HepG2 (cell line): ENCODE measurements around the gene GP1BA. TPM values are rescaled to one million over a fixed set of nuclear protein-coding genes. Genes with fewer than 3 reads are reported as not detected.
A peak's percentile ranks its signal among the peaks of the same experiment; 100 is the strongest.

Experiments used
- ARID2 ChIP-seq: sonication (generic); formaldehyde crosslinking; IDR thresholded peaks from 2 replicates; pipeline ENCODE4 v1.8.1; 2022; ENCODE audit warnings: mild to moderate bottlenecking, missing genetic modification reagents, borderline replicate concordance
- BCL3 ChIP-seq: sonication (generic); formaldehyde crosslinking; IDR thresholded peaks from 2 replicates; pipeline ENCODE4 v1.5.1; 2020; ENCODE audit warnings: mild to moderate bottlenecking, missing genetic modification reagents, moderate library complexity
- CREM ChIP-seq, 2 experiments: sonication (generic) in 1 of 2; formaldehyde crosslinking in 1 of 2; IDR thresholded peaks; 2 replicates each; pipeline versions ENCODE4 v1.4.0 to v1.6.1; 2016 to 2020; ENCODE audit warnings: antibody characterized with exemption in 1 of 2, mild to moderate bottlenecking in 1 of 2, missing genetic modification reagents in 1 of 2
- HOXA7 ChIP-seq: sonication (generic); formaldehyde crosslinking; IDR thresholded peaks from 2 replicates; pipeline ENCODE4 v1.8.1; 2022; ENCODE audit warnings: mild to moderate bottlenecking, missing genetic modification reagents, moderate library complexity
- KDM3A ChIP-seq: IDR thresholded peaks from 2 replicates; pipeline ENCODE4 v1.6.1; 2018; ENCODE audit warnings: low read depth, missing compliant biosample characterization
- MED8 ChIP-seq: sonication (generic); formaldehyde crosslinking; IDR thresholded peaks from 2 replicates; pipeline ENCODE4 v1.8.1; 2023; ENCODE audit warnings: mild to moderate bottlenecking, missing genetic modification reagents; ENCODE audit not compliant: insufficient replicate concordance
- YY1 ChIP-seq: IDR thresholded peaks from 2 replicates; pipeline ENCODE4 v1.6.1; 2011; ENCODE audit warnings: low read length, low read depth, moderate library complexity, mild to moderate bottlenecking; ENCODE audit not compliant: insufficient read depth, insufficient replicate concordance
- ZNF382 ChIP-seq: sonication (generic); formaldehyde crosslinking; IDR thresholded peaks from 2 replicates; pipeline ENCODE4 v1.5.0; 2020; ENCODE audit warnings: missing genetic modification reagents, mild to moderate bottlenecking, borderline replicate concordance
- ZNF556 ChIP-seq: sonication (generic); formaldehyde crosslinking; IDR thresholded peaks from 2 replicates; pipeline ENCODE4 v1.4.0; 2020; ENCODE audit warnings: mild to moderate bottlenecking, missing genetic modification reagents, borderline replicate concordance
- ZNF839 ChIP-seq: sonication (generic); formaldehyde crosslinking; IDR thresholded peaks from 2 replicates; pipeline ENCODE4 v1.4.0; 2020; ENCODE audit warnings: missing genetic modification reagents, mild to moderate bottlenecking, borderline replicate concordance
- ZSCAN9 ChIP-seq: IDR thresholded peaks from 2 replicates; pipeline ENCODE4 v1.6.1; 2016; ENCODE audit warnings: borderline replicate concordance
- polyA plus RNA-seq, 8 experiments: library from polyadenylated mRNA; depleted of rRNA in 3 of 8; stranded (reverse) in 7 of 8; unstranded in 1 of 8; fragments of >200 nt; fragmentation: Illumina TruSeq in 4 of 8; extraction: Trizol in 4 of 8; gene quantifications; 2 replicates each; pipeline versions ENCODE4 v1.2.1 to v1.2.3, GENCODE V29; 2011 to 2016; ENCODE audit warnings: low read depth in 4 of 8, missing spikeins in 1 of 8, mixed read lengths in 1 of 8; ENCODE audit not compliant: insufficient read depth in 1 of 8
- total RNA-seq, 5 experiments: library from RNA; depleted of rRNA; stranded (reverse); fragments of >200 nt; fragmentation: Illumina TruSeq; extraction: Trizol; gene quantifications; 2 replicates each; pipeline ENCODE4 v1.2.3, GENCODE V29; 2016; ENCODE audit warnings: low read depth in 1 of 5
- TF ChIP-seq, protein P1 (sequence below): sonication (generic); formaldehyde crosslinking; IDR thresholded peaks from 2 replicates; pipeline ENCODE4 v1.4.0; 2020; ENCODE audit warnings: missing genetic modification reagents
- TF ChIP-seq, protein P2 (sequence below): sonication (generic); formaldehyde crosslinking; IDR thresholded peaks from one replicate; pipeline ENCODE4 v1.5.1; 2020; ENCODE audit warnings: mild to moderate bottlenecking, missing genetic modification reagents; ENCODE audit errors: not compliant biosample characterization

The GP1BA gene
- total and polyA plus RNA-seq, 2 of the 13 experiments (the other 11 are each of a cell fraction or from before 2014, with no cell fraction given): not detected

- TF ChIP-seq ZNF839 (CRISPR knock-in tag) (0 out of 2 replicates have a peak, but pooled peaks have one; percentile 50), YY1 (peak; percentile 97), ZSCAN9 (CRISPR knock-in tag) (0 out of 2 replicates have a peak, but pooled peaks have one; percentile 19), ZNF382 (CRISPR knock-in tag) (no peak), ZNF556 (CRISPR knock-in tag) (no peak; the same call in 1 of the 2 replicates), CREM (IDR thresholded peaks at IDR 0.05) (peak; percentile 44), CREM (CRISPR knock-in tag; IDR thresholded peaks at IDR 0.05) (no peak; the same call in 1 of the 2 replicates), HOXA7 (CRISPR knock-in tag) (0 out of 2 replicates have a peak, but pooled peaks have one; percentile 67), KDM3A (CRISPR knock-in tag) (0 out of 2 replicates have a peak, but pooled peaks have one; percentile 35), ARID2 (peak; percentile 71; the same call in 1 of the 2 replicates), MED8 (CRISPR knock-in tag) (peak; percentile 58), BCL3 (CRISPR knock-in tag) (no peak)
- TF ChIP-seq, protein P1, sequence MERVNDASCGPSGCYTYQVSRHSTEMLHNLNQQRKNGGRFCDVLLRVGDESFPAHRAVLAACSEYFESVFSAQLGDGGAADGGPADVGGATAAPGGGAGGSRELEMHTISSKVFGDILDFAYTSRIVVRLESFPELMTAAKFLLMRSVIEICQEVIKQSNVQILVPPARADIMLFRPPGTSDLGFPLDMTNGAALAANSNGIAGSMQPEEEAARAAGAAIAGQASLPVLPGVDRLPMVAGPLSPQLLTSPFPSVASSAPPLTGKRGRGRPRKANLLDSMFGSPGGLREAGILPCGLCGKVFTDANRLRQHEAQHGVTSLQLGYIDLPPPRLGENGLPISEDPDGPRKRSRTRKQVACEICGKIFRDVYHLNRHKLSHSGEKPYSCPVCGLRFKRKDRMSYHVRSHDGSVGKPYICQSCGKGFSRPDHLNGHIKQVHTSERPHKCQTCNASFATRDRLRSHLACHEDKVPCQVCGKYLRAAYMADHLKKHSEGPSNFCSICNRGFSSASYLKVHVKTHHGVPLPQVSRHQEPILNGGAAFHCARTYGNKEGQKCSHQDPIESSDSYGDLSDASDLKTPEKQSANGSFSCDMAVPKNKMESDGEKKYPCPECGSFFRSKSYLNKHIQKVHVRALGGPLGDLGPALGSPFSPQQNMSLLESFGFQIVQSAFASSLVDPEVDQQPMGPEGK (CRISPR knock-in tag): peak; percentile 57
- TF ChIP-seq, protein P2, sequence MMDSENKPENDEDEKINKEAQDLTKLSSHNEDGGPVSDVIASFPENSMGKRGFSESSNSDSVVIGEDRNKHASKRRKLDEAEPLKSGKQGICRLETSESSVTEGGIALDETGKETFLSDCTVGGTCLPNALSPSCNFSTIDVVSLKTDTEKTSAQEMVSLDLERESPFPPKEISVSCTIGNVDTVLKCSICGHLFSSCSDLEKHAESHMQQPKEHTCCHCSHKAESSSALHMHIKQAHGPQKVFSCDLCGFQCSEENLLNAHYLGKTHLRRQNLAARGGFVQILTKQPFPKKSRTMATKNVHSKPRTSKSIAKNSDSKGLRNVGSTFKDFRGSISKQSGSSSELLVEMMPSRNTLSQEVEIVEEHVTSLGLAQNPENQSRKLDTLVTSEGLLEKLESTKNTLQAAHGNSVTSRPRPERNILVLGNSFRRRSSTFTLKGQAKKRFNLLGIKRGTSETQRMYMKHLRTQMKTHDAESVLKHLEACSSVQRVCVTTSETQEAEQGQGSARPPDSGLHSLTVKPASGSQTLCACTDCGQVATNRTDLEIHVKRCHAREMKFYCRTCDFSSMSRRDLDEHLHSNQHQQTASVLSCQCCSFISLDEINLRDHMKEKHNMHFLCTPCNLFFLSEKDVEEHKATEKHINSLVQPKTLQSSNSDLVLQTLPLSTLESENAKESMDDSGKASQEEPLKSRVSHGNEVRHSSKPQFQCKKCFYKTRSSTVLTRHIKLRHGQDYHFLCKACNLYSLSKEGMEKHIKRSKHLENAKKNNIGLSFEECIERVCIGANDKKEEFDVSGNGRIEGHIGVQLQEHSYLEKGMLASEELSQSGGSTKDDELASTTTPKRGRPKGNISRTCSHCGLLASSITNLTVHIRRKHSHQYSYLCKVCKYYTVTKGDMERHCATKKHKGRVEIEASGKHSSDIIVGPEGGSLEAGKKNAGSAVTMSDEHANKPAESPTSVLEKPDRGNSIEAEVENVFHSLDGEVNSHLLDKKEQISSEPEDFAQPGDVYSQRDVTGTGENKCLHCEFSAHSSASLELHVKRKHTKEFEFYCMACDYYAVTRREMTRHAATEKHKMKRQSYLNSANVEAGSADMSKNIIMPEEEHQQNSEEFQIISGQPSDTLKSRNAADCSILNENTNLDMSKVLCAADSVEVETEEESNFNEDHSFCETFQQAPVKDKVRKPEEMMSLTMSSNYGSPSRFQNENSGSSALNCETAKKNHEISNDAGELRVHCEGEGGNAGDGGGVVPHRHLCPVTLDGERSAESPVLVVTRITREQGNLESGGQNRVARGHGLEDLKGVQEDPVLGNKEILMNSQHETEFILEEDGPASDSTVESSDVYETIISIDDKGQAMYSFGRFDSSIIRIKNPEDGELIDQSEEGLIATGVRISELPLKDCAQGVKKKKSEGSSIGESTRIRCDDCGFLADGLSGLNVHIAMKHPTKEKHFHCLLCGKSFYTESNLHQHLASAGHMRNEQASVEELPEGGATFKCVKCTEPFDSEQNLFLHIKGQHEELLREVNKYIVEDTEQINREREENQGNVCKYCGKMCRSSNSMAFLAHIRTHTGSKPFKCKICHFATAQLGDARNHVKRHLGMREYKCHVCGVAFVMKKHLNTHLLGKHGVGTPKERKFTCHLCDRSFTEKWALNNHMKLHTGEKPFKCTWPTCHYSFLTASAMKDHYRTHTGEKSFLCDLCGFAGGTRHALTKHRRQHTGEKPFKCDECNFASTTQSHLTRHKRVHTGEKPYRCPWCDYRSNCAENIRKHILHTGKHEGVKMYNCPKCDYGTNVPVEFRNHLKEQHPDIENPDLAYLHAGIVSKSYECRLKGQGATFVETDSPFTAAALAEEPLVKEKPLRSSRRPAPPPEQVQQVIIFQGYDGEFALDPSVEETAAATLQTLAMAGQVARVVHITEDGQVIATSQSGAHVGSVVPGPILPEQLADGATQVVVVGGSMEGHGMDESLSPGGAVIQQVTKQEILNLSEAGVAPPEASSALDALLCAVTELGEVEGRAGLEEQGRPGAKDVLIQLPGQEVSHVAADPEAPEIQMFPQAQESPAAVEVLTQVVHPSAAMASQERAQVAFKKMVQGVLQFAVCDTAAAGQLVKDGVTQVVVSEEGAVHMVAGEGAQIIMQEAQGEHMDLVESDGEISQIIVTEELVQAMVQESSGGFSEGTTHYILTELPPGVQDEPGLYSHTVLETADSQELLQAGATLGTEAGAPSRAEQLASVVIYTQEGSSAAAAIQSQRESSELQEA (CRISPR knock-in tag): peak; percentile 23
These were observed 35.7 kb downstream of the GP1BA start, which contains the start of gene SPAG7 (continued) for GRCh38 chr17:4967539-4968485.
